Smooth muscle cell (in vitro differentiated cells): ENCODE measurements around the gene CCR9. TPM values are rescaled to one million over a fixed set of nuclear protein-coding genes. Genes with fewer than 3 reads are reported as not detected.
A peak's percentile ranks its signal among the peaks of the same experiment; 100 is the strongest.

Source experiments
- DNase-seq: peaks from one replicate; lab custom pipeline; 2025; ENCODE audit not compliant: unreplicated experiment; lab: John Stamatoyannopoulos, UW
- H2AFZ ChIP-seq: fragments of 200-600 bp; sonication (generic); 2 replicates; pipeline ENCODE4 v1.6.0; 2016; ENCODE audit warnings: antibody characterized with exemption, low read depth, mild to moderate bottlenecking
- H3F3A ChIP-seq: fragments of 200-600 bp; sonication (generic); 2 replicates; pipeline ENCODE4 v1.6.0; 2017; ENCODE audit warnings: antibody characterized with exemption, low read depth
- H3K27ac ChIP-seq: fragments of 200-600 bp; sonication (generic); 2 replicates; pipeline ENCODE4 v1.5.1; 2016; ENCODE audit warnings: low read depth, mild to moderate bottlenecking
- H3K27me3 ChIP-seq: fragments of 200-600 bp; sonication (generic); 2 replicates; pipeline ENCODE4 v1.6.1; 2016; ENCODE audit warnings: low read depth, mild to moderate bottlenecking
- H3K36me3 ChIP-seq: fragments of 200-600 bp; sonication (generic); 2 replicates; pipeline ENCODE4 v1.5.1; 2016; ENCODE audit warnings: low read depth
- H3K4me1 ChIP-seq: fragments of 200-600 bp; sonication (generic); 2 replicates; pipeline ENCODE4 v1.5.1; 2016; ENCODE audit warnings: low read depth
- H3K4me2 ChIP-seq: fragments of 200-600 bp; sonication (generic); 2 replicates; pipeline ENCODE4 v1.6.0; 2016; ENCODE audit warnings: mild to moderate bottlenecking
- H3K4me3 ChIP-seq: fragments of 200-600 bp; sonication (generic); 2 replicates; pipeline ENCODE4 v1.5.1; 2016; ENCODE audit warnings: mild to moderate bottlenecking
- H3K79me2 ChIP-seq: fragments of 200-600 bp; sonication (generic); 2 replicates; pipeline ENCODE4 v1.6.0; 2016; ENCODE audit warnings: low read depth, mild to moderate bottlenecking
- H3K9ac ChIP-seq: fragments of 200-600 bp; sonication (generic); 2 replicates; pipeline ENCODE4 v1.6.0; 2016; ENCODE audit warnings: low read depth
- H3K9me3 ChIP-seq: fragments of 200-600 bp; sonication (generic); replicated peaks from 2 replicates; pipeline ENCODE4 v1.5.1; 2016; ENCODE audit warnings: low read depth
- H4K20me1 ChIP-seq: fragments of 200-600 bp; sonication (generic); 2 replicates; pipeline ENCODE4 v1.6.0; 2016; ENCODE audit warnings: low read depth
- CTCF ChIP-seq: fragments of 200-600 bp; sonication (generic); IDR thresholded peaks from 2 replicates; pipeline ENCODE4 v1.5.1; 2017; ENCODE audit warnings: borderline replicate concordance, mild to moderate bottlenecking, antibody characterized with exemption; ENCODE audit not compliant: insufficient read depth, poor library complexity, severe bottlenecking
- WGBS: methylation state at CpG from one replicate; pipeline ENCODE4 v1.1.7; 2016; ENCODE audit warnings: low lambda C conversion rate; 5-methylcytosine and 5-hydroxymethylcytosine counted together
- polyA plus RNA-seq: library from polyadenylated mRNA; unstranded; fragments of >200 nt; fragmentation: Nextera tagmentation; extraction: Ambion mirVana; gene quantifications from 2 replicates; pipeline ENCODE4 v1.2.1, GENCODE V29; 2016
- total RNA-seq: library from RNA; depleted of rRNA; stranded (reverse); fragments of >200 nt; gene quantifications from 2 replicates; pipeline ENCODE4 v1.2.3, GENCODE V29; 2014

The CCR9 gene
- total and polyA plus RNA-seq, 2 experiments from 2014 or later, result not detected

GRCh38 chr3:45904931-45905330, 18.6 kb downstream of the CCR9 start:
- H3K9ac ChIP-seq, result no peak overlapping the region
- WGBS, result 88% methylated on average over 3 of the region's 3 CpGs
- no peak for TF ChIP-seq CTCF
- no peaks in the 10 kb centered on the region for H3K79me2 ChIP-seq
- H3K27me3 ChIP-seq, result no peaks in the 10 kb centered on the region
- H3K4me1 ChIP-seq, result no peaks in the 10 kb centered on the region
- H3F3A ChIP-seq, result no peaks in the 10 kb centered on the region
- DNase-seq, result no peak
- H3K36me3 ChIP-seq, result no peaks in the 10 kb centered on the region
- H3K27ac ChIP-seq, result no peak overlapping the region
- H4K20me1 ChIP-seq, result no peaks in the 10 kb centered on the region
- no peak overlapping the region for H3K4me3 ChIP-seq
- H3K9me3 ChIP-seq, result no peaks in the 10 kb centered on the region
- no peak overlapping the region for H3K4me2 ChIP-seq
- H2AFZ ChIP-seq, result no peak overlapping the region

GRCh38 chr3:45905755-45906154, 19.4 kb downstream of the CCR9 start:
- H3K4me1 ChIP-seq, result no peaks in the 10 kb centered on the region
- H3K27me3 ChIP-seq, result no peaks in the 10 kb centered on the region
- H3K9ac ChIP-seq, result no peak overlapping the region
- DNase-seq, result no peak
- no peak for TF ChIP-seq CTCF
- no peaks in the 10 kb centered on the region for H3F3A ChIP-seq
- H3K36me3 ChIP-seq, result no peaks in the 10 kb centered on the region
- WGBS, result 85% methylated on average over 3 of the region's 3 CpGs
- H3K9me3 ChIP-seq, result no peaks in the 10 kb centered on the region
- H4K20me1 ChIP-seq, result no peaks in the 10 kb centered on the region
- H3K4me3 ChIP-seq, result no peak overlapping the region
- no peak overlapping the region for H2AFZ ChIP-seq
- no peak overlapping the region for H3K4me2 ChIP-seq
- H3K27ac ChIP-seq, result no peak overlapping the region
- H3K79me2 ChIP-seq, result no peaks in the 10 kb centered on the region

- no peaks in the 10 kb centered on the region for H3K27me3 ChIP-seq
- no peaks in the 10 kb centered on the region for H3K36me3 ChIP-seq
- no peak overlapping the region for H3K4me3 ChIP-seq
- H3F3A ChIP-seq, result no peaks in the 10 kb centered on the region
- no peaks in the 10 kb centered on the region for H3K4me1 ChIP-seq
- peak overlapping the region; percentile 88 for H3K27ac ChIP-seq
- WGBS, result 60% methylated on average over 9 of the region's 9 CpGs
- no peaks in the 10 kb centered on the region for H3K9me3 ChIP-seq
- peak overlapping the region; percentile 54 for H3K9ac ChIP-seq
- no peak overlapping the region for H2AFZ ChIP-seq
- TF ChIP-seq CTCF, result peak; percentile 41
- no peak for DNase-seq
- no peaks in the 10 kb centered on the region for H4K20me1 ChIP-seq
- no peaks in the 10 kb centered on the region for H3K79me2 ChIP-seq
- peak overlapping the region; percentile 67 for H3K4me2 ChIP-seq
Observed at GRCh38 chr3:45906681-45907407, 20.5 kb downstream of the CCR9 start.
